ENCODE measurements around the gene UMODL1.

The UMODL1 gene

GRCh38 chr21:42079008-42079938 is 8.2 kb downstream of the UMODL1 start:
- no peak overlapping the region for H3K4me2 ChIP-seq (ENCODE audit: low read length)
- H3K18ac ChIP-seq (ENCODE audit: low read length), result no peak overlapping the region
- no peak overlapping the region for H2AK5ac ChIP-seq (ENCODE audit: low read length)
- H3K4ac ChIP-seq (ENCODE audit: low read depth, low read length), result no peak overlapping the region
- WGBS (ENCODE audit: extremely low coverage, insufficient coverage, insufficient read length), result no CpG with 5 or more reads among the region's 13 CpGs
- H3K23ac ChIP-seq (ENCODE audit: low read length), result no peak overlapping the region
- no peak overlapping the region for H3K9ac ChIP-seq (ENCODE audit: low read length)
- H4K91ac ChIP-seq (ENCODE audit: low read depth, low read length), result no peak overlapping the region
- DNase-seq, result no peak
- H2BK12ac ChIP-seq (ENCODE audit: low read length), result no peak overlapping the region
- H4K8ac ChIP-seq (ENCODE audit: low read depth, low read length), result no peak overlapping the region
- no peak overlapping the region for H2BK5ac ChIP-seq (ENCODE audit: low read depth, low read length, poor library complexity)
- no peak overlapping the region for H4K12ac ChIP-seq (ENCODE audit: low read depth, low read length)
- H3K14ac ChIP-seq (ENCODE audit: low read length), result no peak overlapping the region
- H3K4me3 ChIP-seq (ENCODE audit: low read depth, low read length), result no peak overlapping the region
- H3K27me3 ChIP-seq (ENCODE audit: insufficient read depth, low read length), result no peaks in the 10 kb centered on the region
- no peaks in the 10 kb centered on the region for H3K36me3 ChIP-seq (ENCODE audit: control insufficient read depth in 1 of 2, insufficient read depth in 2 of 2, low read length in 2 of 2)
- H3K9me3 ChIP-seq (ENCODE audit: insufficient read depth, low read depth, low read length), result no peaks in the 10 kb centered on the region
- no peak overlapping the region for H2AFZ ChIP-seq (ENCODE audit: insufficient read depth, low read length, poor library complexity)
- no peaks in the 10 kb centered on the region for H3K79me2 ChIP-seq (ENCODE audit: control insufficient read depth, insufficient read depth, low read length, poor library complexity)
- peaks cover 0 to 2% of the 10 kb centered on the region in 2 experiments for H3K4me1 ChIP-seq (ENCODE audit: control insufficient read depth in 1 of 2, insufficient read depth in 2 of 2, low read length in 2 of 2)
- H2BK120ac ChIP-seq (ENCODE audit: insufficient read depth, low read length, poor library complexity), result no peak overlapping the region
- no peaks in the 10 kb centered on the region for H3K79me1 ChIP-seq (ENCODE audit: low read length)
- no peak overlapping the region for H3K27ac ChIP-seq (ENCODE audit: low read depth, low read length)

- Histone ChIP-seq H3K4me1 (ENCODE audit: control insufficient read depth in 1 of 2, insufficient read depth in 2 of 2, low read length in 2 of 2) (peaks cover 0 to 2% of the 10 kb centered on the region in 2 experiments), H3K4ac (ENCODE audit: low read depth, low read length) (no peak overlapping the region)
- no CpG with 5 or more reads among the region's 25 CpGs for WGBS (ENCODE audit: extremely low coverage, insufficient coverage, insufficient read length)
Measured at GRCh38 chr21:42079939-42080787, 9.0 kb downstream of the UMODL1 start.

GRCh38 chr21:42080788-42081083 is 9.6 kb downstream of the UMODL1 start:
- Histone ChIP-seq H4K12ac (ENCODE audit: low read depth, low read length) (no peak overlapping the region), H2BK12ac (ENCODE audit: low read length) (no peak overlapping the region), H3K27ac (ENCODE audit: low read depth, low read length) (no peak overlapping the region), H2BK5ac (ENCODE audit: low read depth, low read length, poor library complexity) (no peak overlapping the region), H3K4me3 (ENCODE audit: low read depth, low read length) (no peak overlapping the region), H3K9me3 (ENCODE audit: insufficient read depth, low read depth, low read length) (no peaks in the 10 kb centered on the region), H3K4me2 (ENCODE audit: low read length) (no peak overlapping the region), H4K91ac (ENCODE audit: low read depth, low read length) (no peak overlapping the region), H3K14ac (ENCODE audit: low read length) (no peak overlapping the region), H2BK120ac (ENCODE audit: insufficient read depth, low read length, poor library complexity) (no peak overlapping the region), H3K27me3 (ENCODE audit: insufficient read depth, low read length) (no peaks in the 10 kb centered on the region), H3K4me1 (ENCODE audit: control insufficient read depth in 1 of 2, insufficient read depth in 2 of 2, low read length in 2 of 2) (peaks cover 0 to 2% of the 10 kb centered on the region in 2 experiments), H2AK5ac (ENCODE audit: low read length) (no peak overlapping the region), H3K9ac (ENCODE audit: low read length) (no peak overlapping the region), H4K8ac (ENCODE audit: low read depth, low read length) (no peak overlapping the region), H3K36me3 (ENCODE audit: control insufficient read depth in 1 of 2, insufficient read depth in 2 of 2, low read length in 2 of 2) (no peaks in the 10 kb centered on the region), H3K4ac (ENCODE audit: low read depth, low read length) (no peak overlapping the region), H2AFZ (ENCODE audit: insufficient read depth, low read length, poor library complexity) (no peak overlapping the region), H3K79me2 (ENCODE audit: control insufficient read depth, insufficient read depth, low read length, poor library complexity) (no peaks in the 10 kb centered on the region), H3K79me1 (ENCODE audit: low read length) (no peaks in the 10 kb centered on the region), H3K23ac (ENCODE audit: low read length) (no peak overlapping the region), H3K18ac (ENCODE audit: low read length) (no peak overlapping the region)
- WGBS (ENCODE audit: extremely low coverage, insufficient coverage, insufficient read length), result no CpG with 5 or more reads among the region's 6 CpGs
- DNase-seq, result peak; percentile 29 to 50

More at GRCh38 chr21:42079939-42080787, 9.0 kb downstream of the UMODL1 start:
- Histone ChIP-seq H4K8ac (ENCODE audit: low read depth, low read length) (no peak overlapping the region), H4K12ac (ENCODE audit: low read depth, low read length) (no peak overlapping the region), H3K4me2 (ENCODE audit: low read length) (no peak overlapping the region), H2BK5ac (ENCODE audit: low read depth, low read length, poor library complexity) (no peak overlapping the region), H3K79me1 (ENCODE audit: low read length) (no peaks in the 10 kb centered on the region), H3K14ac (ENCODE audit: low read length) (no peak overlapping the region), H3K27me3 (ENCODE audit: insufficient read depth, low read length) (no peaks in the 10 kb centered on the region), H2BK12ac (ENCODE audit: low read length) (no peak overlapping the region), H3K36me3 (ENCODE audit: control insufficient read depth in 1 of 2, insufficient read depth in 2 of 2, low read length in 2 of 2) (no peaks in the 10 kb centered on the region), H3K4me3 (ENCODE audit: low read depth, low read length) (no peak overlapping the region), H2AK5ac (ENCODE audit: low read length) (no peak overlapping the region), H3K23ac (ENCODE audit: low read length) (no peak overlapping the region), H3K18ac (ENCODE audit: low read length) (no peak overlapping the region), H2BK120ac (ENCODE audit: insufficient read depth, low read length, poor library complexity) (no peak overlapping the region), H2AFZ (ENCODE audit: insufficient read depth, low read length, poor library complexity) (no peak overlapping the region), H4K91ac (ENCODE audit: low read depth, low read length) (no peak overlapping the region), H3K9ac (ENCODE audit: low read length) (no peak overlapping the region), H3K27ac (ENCODE audit: low read depth, low read length) (no peak overlapping the region), H3K9me3 (ENCODE audit: insufficient read depth, low read depth, low read length) (no peaks in the 10 kb centered on the region), H3K79me2 (ENCODE audit: control insufficient read depth, insufficient read depth, low read length, poor library complexity) (no peaks in the 10 kb centered on the region)
- peak in 1 of 2 donors; percentile 23 for DNase-seq

GRCh38 chr21:42081138-42081537 is 10.0 kb downstream of the UMODL1 start:
- no peak overlapping the region for H3K9ac ChIP-seq (ENCODE audit: low read length)
- no peak overlapping the region for H3K14ac ChIP-seq (ENCODE audit: low read length)
- no peaks in the 10 kb centered on the region for H3K79me1 ChIP-seq (ENCODE audit: low read length)
- no peak overlapping the region for H2AK5ac ChIP-seq (ENCODE audit: low read length)
- H4K8ac ChIP-seq (ENCODE audit: low read depth, low read length), result no peak overlapping the region
- H3K4ac ChIP-seq (ENCODE audit: low read depth, low read length), result no peak overlapping the region
- H2BK5ac ChIP-seq (ENCODE audit: low read depth, low read length, poor library complexity), result no peak overlapping the region
- no peak overlapping the region for H2AFZ ChIP-seq (ENCODE audit: insufficient read depth, low read length, poor library complexity)
- no peak overlapping the region for H3K27ac ChIP-seq (ENCODE audit: low read depth, low read length)
- H2BK12ac ChIP-seq (ENCODE audit: low read length), result no peak overlapping the region
- H3K4me3 ChIP-seq (ENCODE audit: low read depth, low read length), result no peak overlapping the region
- no peaks in the 10 kb centered on the region for H3K79me2 ChIP-seq (ENCODE audit: control insufficient read depth, insufficient read depth, low read length, poor library complexity)
- H3K4me2 ChIP-seq (ENCODE audit: low read length), result no peak overlapping the region
- no peaks in the 10 kb centered on the region for H3K36me3 ChIP-seq (ENCODE audit: control insufficient read depth in 1 of 2, insufficient read depth in 2 of 2, low read length in 2 of 2)
- H3K23ac ChIP-seq (ENCODE audit: low read length), result no peak overlapping the region
- H2BK120ac ChIP-seq (ENCODE audit: insufficient read depth, low read length, poor library complexity), result no peak overlapping the region
- H3K4me1 ChIP-seq (ENCODE audit: control insufficient read depth in 1 of 2, insufficient read depth in 2 of 2, low read length in 2 of 2), result peaks cover 0 to 2% of the 10 kb centered on the region in 2 experiments
- no peaks in the 10 kb centered on the region for H3K9me3 ChIP-seq (ENCODE audit: insufficient read depth, low read depth, low read length)
- H4K91ac ChIP-seq (ENCODE audit: low read depth, low read length), result no peak overlapping the region
- no peak overlapping the region for H4K12ac ChIP-seq (ENCODE audit: low read depth, low read length)
- DNase-seq, result peak; percentile 18 to 21
- H3K27me3 ChIP-seq (ENCODE audit: insufficient read depth, low read length), result no peaks in the 10 kb centered on the region
- H3K18ac ChIP-seq (ENCODE audit: low read length), result no peak overlapping the region
- no CpG with 5 or more reads among the region's 8 CpGs for WGBS (ENCODE audit: extremely low coverage, insufficient coverage, insufficient read length)

All from trophoblast cell (in vitro differentiated cells and primary cell).